ENCODE measurements around the gene ERN1. TPM values are rescaled to one million over a fixed set of nuclear protein-coding genes. Genes with fewer than 3 reads are reported as not detected.
A peak's percentile ranks its signal among the peaks of the same experiment; 100 is the strongest.

Gene ERN1
- total and polyA plus RNA-seq, 2 of the 13 experiments (the other 11 are each of a cell fraction or from before 2014, with no cell fraction given): 6.0 to 12.7 TPM

DNA sequence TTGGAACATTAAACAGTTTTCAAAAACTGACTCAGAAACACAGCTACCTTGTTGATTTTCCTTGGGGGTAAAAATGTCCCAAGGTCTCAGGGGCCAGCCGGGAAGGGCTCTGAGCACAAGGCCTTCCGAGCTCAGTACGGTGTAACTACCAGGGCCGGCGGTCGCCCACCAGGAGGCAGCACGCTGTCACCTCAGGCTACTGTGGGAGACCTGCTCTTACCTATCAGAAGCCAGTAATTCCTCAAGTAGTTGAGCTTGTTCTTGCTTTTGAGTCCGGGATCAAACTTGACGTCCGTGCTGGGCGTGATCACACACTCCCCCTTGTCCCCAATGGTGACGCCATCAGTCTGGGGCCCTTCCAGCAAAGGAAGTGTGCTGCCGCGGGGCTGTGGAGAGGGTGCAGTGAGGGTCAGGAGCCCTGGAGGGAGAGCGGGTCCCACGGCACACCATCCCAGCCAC is 66.1 kb downstream of the ERN1 start (continued):
- TF ChIP-seq TEAD3 (CRISPR knock-in tag; optimal IDR thresholded peaks at IDR 0.05; ENCODE audit: borderline replicate concordance) (peak; percentile 36), RXRB (CRISPR knock-in tag; IDR thresholded peaks at IDR 0.05; ENCODE audit: borderline replicate concordance) (peak; percentile 60; the same call in 1 of the 2 replicates), RCOR2 (CRISPR knock-in tag; IDR thresholded peaks at IDR 0.05) (0 out of 2 replicates have a peak, but pooled peaks have one; percentile 30), RELA (CRISPR knock-in tag; IDR thresholded peaks at IDR 0.05) (peak; percentile 55; the same call in 1 of the 2 replicates), SRSF4 (IDR thresholded peaks at IDR 0.05; ENCODE audit: low read depth, low read length, poor library complexity, severe bottlenecking) (no peak), STAG1 (CRISPR knock-in tag; IDR thresholded peaks at IDR 0.05) (peak; percentile 97), ZNF589 (CRISPR knock-in tag; conservative IDR thresholded peaks at IDR 0.05) (no peak), ZBTB42 (CRISPR knock-in tag; IDR thresholded peaks at IDR 0.05) (no peak), MEF2D (CRISPR knock-in tag; IDR thresholded peaks at IDR 0.05) (no peak), ZNF331 (CRISPR knock-in tag; IDR thresholded peaks at IDR 0.05) (peak; percentile 47; the same call in 1 of the 2 replicates), ZNF136 (CRISPR knock-in tag; IDR thresholded peaks at IDR 0.05; ENCODE audit: low read depth) (peak; percentile 53; the same call in 1 of the 2 replicates), ZNF543 (CRISPR knock-in tag; IDR thresholded peaks at IDR 0.05) (no peak), HDAC1 (CRISPR knock-in tag; IDR thresholded peaks at IDR 0.05) (no peak)
- TF ChIP-seq, protein P1, sequence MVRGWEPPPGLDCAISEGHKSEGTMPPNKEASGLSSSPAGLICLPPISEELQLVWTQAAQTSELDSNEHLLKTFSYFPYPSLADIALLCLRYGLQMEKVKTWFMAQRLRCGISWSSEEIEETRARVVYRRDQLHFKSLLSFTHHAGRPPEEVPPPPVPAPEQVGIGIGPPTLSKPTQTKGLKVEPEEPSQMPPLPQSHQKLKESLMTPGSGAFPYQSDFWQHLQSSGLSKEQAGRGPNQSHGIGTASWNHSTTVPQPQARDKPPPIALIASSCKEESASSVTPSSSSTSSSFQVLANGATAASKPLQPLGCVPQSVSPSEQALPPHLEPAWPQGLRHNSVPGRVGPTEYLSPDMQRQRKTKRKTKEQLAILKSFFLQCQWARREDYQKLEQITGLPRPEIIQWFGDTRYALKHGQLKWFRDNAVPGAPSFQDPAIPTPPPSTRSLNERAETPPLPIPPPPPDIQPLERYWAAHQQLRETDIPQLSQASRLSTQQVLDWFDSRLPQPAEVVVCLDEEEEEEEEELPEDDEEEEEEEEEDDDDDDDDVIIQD (CRISPR knock-in tag; IDR thresholded peaks at IDR 0.05; ENCODE audit: low read depth): 0 out of 2 replicates have a peak, but pooled peaks have one; percentile 12
- TF ChIP-seq, protein P2, sequence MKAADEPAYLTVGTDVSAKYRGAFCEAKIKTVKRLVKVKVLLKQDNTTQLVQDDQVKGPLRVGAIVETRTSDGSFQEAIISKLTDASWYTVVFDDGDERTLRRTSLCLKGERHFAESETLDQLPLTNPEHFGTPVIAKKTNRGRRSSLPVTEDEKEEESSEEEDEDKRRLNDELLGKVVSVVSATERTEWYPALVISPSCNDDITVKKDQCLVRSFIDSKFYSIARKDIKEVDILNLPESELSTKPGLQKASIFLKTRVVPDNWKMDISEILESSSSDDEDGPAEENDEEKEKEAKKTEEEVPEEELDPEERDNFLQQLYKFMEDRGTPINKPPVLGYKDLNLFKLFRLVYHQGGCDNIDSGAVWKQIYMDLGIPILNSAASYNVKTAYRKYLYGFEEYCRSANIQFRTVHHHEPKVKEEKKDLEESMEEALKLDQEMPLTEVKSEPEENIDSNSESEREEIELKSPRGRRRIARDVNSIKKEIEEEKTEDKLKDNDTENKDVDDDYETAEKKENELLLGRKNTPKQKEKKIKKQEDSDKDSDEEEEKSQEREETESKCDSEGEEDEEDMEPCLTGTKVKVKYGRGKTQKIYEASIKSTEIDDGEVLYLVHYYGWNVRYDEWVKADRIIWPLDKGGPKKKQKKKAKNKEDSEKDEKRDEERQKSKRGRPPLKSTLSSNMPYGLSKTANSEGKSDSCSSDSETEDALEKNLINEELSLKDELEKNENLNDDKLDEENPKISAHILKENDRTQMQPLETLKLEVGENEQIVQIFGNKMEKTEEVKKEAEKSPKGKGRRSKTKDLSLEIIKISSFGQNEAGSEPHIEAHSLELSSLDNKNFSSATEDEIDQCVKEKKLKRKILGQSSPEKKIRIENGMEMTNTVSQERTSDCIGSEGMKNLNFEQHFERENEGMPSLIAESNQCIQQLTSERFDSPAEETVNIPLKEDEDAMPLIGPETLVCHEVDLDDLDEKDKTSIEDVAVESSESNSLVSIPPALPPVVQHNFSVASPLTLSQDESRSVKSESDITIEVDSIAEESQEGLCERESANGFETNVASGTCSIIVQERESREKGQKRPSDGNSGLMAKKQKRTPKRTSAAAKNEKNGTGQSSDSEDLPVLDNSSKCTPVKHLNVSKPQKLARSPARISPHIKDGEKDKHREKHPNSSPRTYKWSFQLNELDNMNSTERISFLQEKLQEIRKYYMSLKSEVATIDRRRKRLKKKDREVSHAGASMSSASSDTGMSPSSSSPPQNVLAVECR (CRISPR knock-in tag; IDR thresholded peaks at IDR 0.05; ENCODE audit: borderline replicate concordance): peak; percentile 44; the same call in 1 of the 2 replicates
- TF ChIP-seq, protein P3, sequence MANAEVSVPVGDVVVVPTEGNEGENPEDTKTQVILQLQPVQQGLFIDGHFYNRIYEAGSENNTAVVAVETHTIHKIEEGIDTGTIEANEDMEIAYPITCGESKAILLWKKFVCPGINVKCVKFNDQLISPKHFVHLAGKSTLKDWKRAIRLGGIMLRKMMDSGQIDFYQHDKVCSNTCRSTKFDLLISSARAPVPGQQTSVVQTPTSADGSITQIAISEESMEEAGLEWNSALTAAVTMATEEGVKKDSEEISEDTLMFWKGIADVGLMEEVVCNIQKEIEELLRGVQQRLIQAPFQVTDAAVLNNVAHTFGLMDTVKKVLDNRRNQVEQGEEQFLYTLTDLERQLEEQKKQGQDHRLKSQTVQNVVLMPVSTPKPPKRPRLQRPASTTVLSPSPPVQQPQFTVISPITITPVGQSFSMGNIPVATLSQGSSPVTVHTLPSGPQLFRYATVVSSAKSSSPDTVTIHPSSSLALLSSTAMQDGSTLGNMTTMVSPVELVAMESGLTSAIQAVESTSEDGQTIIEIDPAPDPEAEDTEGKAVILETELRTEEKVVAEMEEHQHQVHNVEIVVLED (CRISPR knock-in tag; IDR thresholded peaks at IDR 0.05; ENCODE audit: borderline replicate concordance): peak; percentile 46; the same call in 1 of the 2 replicates
- TF ChIP-seq, protein P4, sequence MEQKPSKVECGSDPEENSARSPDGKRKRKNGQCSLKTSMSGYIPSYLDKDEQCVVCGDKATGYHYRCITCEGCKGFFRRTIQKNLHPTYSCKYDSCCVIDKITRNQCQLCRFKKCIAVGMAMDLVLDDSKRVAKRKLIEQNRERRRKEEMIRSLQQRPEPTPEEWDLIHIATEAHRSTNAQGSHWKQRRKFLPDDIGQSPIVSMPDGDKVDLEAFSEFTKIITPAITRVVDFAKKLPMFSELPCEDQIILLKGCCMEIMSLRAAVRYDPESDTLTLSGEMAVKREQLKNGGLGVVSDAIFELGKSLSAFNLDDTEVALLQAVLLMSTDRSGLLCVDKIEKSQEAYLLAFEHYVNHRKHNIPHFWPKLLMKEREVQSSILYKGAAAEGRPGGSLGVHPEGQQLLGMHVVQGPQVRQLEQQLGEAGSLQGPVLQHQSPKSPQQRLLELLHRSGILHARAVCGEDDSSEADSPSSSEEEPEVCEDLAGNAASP (CRISPR knock-in tag; IDR thresholded peaks at IDR 0.05; ENCODE audit: borderline replicate concordance): peak; percentile 59
- TF ChIP-seq, protein P5, sequence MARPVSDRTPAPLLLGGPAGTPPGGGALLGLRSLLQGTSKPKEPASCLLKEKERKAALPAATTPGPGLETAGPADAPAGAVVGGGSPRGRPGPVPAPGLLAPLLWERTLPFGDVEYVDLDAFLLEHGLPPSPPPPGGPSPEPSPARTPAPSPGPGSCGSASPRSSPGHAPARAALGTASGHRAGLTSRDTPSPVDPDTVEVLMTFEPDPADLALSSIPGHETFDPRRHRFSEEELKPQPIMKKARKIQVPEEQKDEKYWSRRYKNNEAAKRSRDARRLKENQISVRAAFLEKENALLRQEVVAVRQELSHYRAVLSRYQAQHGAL (CRISPR knock-in tag; IDR thresholded peaks at IDR 0.05; ENCODE audit: not compliant biosample characterization): no peak

Data from HepG2 (cell line).